Body of pancreas (tissue), 4 donors: ENCODE data around the gene ZMYM4.

Experiments used
- CTCF ChIP-seq, 7 experiments: fragments of 450-650 bp in 4 of 7; fragments of 200-600 bp in 3 of 7; sonication (generic) in 3 of 7; IDR thresholded peaks; one replicate each; pipeline ENCODE4 v1.5.1; 2016 to 2019; ENCODE audit warnings: antibody characterized with exemption in 7 of 7
- POLR2A ChIP-seq, 3 donors: fragments of 450-650 bp; IDR thresholded peaks; one replicate each; pipeline ENCODE4 v1.6.1; 2016; ENCODE audit warnings: antibody characterized with exemption in 3 of 3, mild to moderate bottlenecking in 2 of 3

DNA sequence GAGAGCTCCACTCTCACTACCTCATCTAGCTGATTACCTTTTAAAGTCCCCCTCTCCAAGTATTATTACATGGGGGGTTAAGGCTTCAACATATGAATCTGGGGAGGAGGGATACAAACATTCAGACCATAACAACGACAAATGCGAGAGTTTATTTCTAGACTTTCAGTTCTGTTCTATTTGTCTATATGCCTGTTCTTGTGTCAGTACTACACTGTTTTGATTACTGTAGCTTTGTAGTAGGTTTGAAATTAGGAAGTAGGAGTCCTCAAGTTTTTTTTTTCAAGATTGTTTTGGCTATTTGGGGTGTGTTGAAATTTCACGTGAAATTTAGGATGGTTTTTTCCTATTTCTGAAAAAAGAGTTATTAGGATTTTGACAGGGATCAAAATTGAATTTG, 16.3 kb downstream of the ZMYM4 start:
- TF ChIP-seq CTCF (IDR thresholded peaks at IDR 0.05) (no peak), POLR2A (IDR thresholded peaks at IDR 0.05) (no peak)
